ENCODE data around the gene HORMAD2. TPM values are rescaled to one million over a fixed set of nuclear protein-coding genes. Genes with fewer than 3 reads are reported as not detected.
A peak's percentile ranks its signal among the peaks of the same experiment; 100 is the strongest.

HORMAD2 gene
- total RNA-seq, 2 donors from 2014 or later, result 6.9 TPM; not detected in 1

DNA sequence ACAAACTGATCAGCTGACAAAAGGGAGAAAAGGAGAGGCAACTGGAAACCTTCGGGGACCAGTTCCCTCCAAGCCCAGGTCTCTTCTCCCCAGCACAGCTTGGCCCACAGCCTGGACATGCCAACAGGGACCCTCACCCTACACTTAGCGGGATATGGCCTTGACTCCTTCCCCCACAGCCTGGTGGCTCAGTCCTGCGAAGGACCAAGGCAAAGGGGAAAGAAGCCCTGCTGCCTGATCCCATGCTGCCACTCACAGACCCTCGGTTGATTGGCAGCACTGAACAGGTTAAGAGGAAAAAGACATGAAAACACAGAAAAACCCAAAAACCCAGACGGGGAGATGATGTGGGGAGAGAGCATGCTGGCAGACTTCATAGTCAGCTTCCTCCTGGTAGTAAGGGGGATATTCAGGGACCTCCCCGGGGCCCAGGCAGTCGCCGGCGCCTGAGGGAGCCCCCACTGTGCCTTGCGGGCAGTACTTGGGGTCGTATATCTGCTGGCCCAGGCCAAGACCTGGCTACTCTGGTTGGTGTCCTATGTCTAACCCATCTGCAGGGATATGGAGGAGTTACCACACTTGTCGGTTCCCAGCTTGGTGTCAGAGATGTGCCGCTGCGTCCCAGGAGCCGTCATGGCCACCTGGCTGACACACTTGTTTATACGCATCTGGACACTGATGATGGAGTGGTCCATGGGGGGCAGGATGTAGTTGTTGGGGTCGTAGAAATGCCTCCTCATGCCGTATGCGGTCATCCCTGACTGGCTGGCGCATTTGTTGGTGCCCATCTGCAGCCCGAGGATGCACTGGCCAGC is 34.2 kb upstream of the HORMAD2 start:
- Histone ChIP-seq H3K9me3 (no peaks in the 10 kb centered on the region), H3K27ac (no peak overlapping the region), H3K27me3 (replicated peaks; ENCODE audit: insufficient read depth) (no peaks in the 10 kb centered on the region), H3K36me3 (no peaks in the 10 kb centered on the region), H3K4me3 (no peak overlapping the region), H3K4me1 (replicated peaks) (no peaks in the 10 kb centered on the region)
- intact Hi-C loops (cut with DNase I), result no loop called here
- TF ChIP-seq POLR2AphosphoS5 (IDR thresholded peaks at IDR 0.05) (no peak), POLR2A (IDR thresholded peaks at IDR 0.05) (no peak)
- TF ChIP-seq, protein P1, sequence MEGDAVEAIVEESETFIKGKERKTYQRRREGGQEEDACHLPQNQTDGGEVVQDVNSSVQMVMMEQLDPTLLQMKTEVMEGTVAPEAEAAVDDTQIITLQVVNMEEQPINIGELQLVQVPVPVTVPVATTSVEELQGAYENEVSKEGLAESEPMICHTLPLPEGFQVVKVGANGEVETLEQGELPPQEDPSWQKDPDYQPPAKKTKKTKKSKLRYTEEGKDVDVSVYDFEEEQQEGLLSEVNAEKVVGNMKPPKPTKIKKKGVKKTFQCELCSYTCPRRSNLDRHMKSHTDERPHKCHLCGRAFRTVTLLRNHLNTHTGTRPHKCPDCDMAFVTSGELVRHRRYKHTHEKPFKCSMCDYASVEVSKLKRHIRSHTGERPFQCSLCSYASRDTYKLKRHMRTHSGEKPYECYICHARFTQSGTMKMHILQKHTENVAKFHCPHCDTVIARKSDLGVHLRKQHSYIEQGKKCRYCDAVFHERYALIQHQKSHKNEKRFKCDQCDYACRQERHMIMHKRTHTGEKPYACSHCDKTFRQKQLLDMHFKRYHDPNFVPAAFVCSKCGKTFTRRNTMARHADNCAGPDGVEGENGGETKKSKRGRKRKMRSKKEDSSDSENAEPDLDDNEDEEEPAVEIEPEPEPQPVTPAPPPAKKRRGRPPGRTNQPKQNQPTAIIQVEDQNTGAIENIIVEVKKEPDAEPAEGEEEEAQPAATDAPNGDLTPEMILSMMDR (IDR thresholded peaks at IDR 0.05), result no peak
- 94% methylated on average over 21 of the region's 21 CpGs for WGBS
- no peak for DNase-seq (ENCODE audit: low spot score)

GRCh38 chr22:30046716-30047363 is 33.4 kb upstream of the HORMAD2 start:
- DNase-seq (ENCODE audit: low spot score), result no peak
- intact Hi-C loops (cut with DNase I), result no loop called here
- Histone ChIP-seq H3K36me3 (no peaks in the 10 kb centered on the region), H3K4me3 (no peak overlapping the region), H3K4me1 (replicated peaks) (no peaks in the 10 kb centered on the region), H3K9me3 (no peaks in the 10 kb centered on the region), H3K27ac (no peak overlapping the region), H3K27me3 (replicated peaks; ENCODE audit: insufficient read depth) (no peaks in the 10 kb centered on the region)
- 66% methylated on average over 15 of the region's 15 CpGs for WGBS
- TF ChIP-seq POLR2A (IDR thresholded peaks at IDR 0.05) (no peak), POLR2AphosphoS5 (IDR thresholded peaks at IDR 0.05) (no peak)
- TF ChIP-seq, protein P1 (IDR thresholded peaks at IDR 0.05), result no peak

- no peaks in the 10 kb centered on the region for H3K9me3 ChIP-seq
- no peaks in the 10 kb centered on the region for H3K27me3 ChIP-seq (replicated peaks; ENCODE audit: insufficient read depth)
- H3K4me3 ChIP-seq, result no peak overlapping the region
- intact Hi-C loops (cut with DNase I), result no loop called here
- TF ChIP-seq, protein P1 (IDR thresholded peaks at IDR 0.05), result peak in 1 of 4 experiments; percentile 9
- TF ChIP-seq POLR2AphosphoS5 (IDR thresholded peaks at IDR 0.05) (peak; percentile 36), POLR2A (IDR thresholded peaks at IDR 0.05) (no peak)
- H3K4me1 ChIP-seq (replicated peaks), result no peaks in the 10 kb centered on the region
- 36% methylated on average over 3 of the region's 3 CpGs for WGBS
- peak; percentile 36 for DNase-seq (ENCODE audit: low spot score)
- no peak overlapping the region for H3K27ac ChIP-seq
- H3K36me3 ChIP-seq, result no peaks in the 10 kb centered on the region
Observed at GRCh38 chr22:30047364-30047738, 32.9 kb upstream of the HORMAD2 start.

DNA sequence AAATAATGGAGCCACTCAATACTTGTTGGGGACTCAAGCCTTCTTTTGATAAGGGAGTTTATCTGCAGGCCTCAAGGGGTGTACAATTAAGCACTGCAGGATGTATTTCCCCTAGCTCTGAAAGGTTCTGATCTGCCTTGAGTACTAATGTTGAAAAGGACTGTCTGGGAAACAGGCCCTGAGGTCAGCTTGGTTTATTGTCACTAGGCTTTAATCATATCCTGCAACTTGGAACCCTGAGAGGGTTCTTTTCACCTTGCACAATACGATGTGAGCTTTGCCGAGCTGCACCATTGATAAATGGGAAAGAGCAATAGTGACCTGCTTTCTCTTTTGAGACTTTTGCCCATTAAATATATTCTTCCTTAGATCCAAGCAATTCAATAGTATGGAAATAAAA is 31.6 kb upstream of the HORMAD2 start:
- intact Hi-C loops (cut with DNase I), result no loop called here
- WGBS, result 91% methylated on average over 2 of the region's 2 CpGs
- Histone ChIP-seq H3K36me3 (no peaks in the 10 kb centered on the region), H3K27me3 (replicated peaks; ENCODE audit: insufficient read depth) (no peaks in the 10 kb centered on the region), H3K27ac (no peak overlapping the region), H3K4me1 (replicated peaks) (no peaks in the 10 kb centered on the region), H3K9me3 (no peaks in the 10 kb centered on the region), H3K4me3 (no peak overlapping the region)
- no peak for DNase-seq (ENCODE audit: low spot score)
- TF ChIP-seq POLR2A (IDR thresholded peaks at IDR 0.05), result no peak

DNA sequence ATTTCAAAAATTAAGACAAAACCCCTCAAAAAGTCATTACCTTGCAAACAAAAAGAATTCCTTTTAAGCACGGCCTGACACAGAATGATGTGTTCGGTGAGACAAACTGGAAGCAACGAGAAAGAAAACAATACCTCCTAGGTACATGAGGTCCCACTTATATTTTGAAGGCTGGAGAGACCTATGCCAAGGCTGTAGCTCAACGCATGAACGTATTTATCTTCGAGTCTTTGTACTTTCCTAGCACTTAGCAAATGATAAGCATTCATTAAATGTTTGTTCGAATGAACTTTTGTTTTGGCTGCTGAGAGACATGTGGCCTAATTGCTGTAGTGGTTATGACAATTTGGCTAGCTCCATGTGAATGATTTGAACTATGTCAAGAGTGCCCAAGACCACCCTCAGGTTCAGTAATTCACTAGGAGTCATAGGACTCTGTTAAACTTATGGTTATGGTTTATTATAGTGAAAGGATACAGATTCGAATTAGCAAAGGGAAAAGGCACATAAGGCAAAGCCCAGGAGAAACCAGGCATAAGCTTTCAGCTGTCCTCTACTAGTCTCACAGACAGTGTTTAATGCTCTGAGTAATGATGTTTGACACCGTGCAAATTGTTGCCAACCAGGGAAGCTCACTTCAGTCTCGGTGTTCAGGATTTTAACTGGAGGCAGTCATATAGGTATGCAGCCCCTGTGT is 26.0 kb upstream of the HORMAD2 start:
- intact Hi-C loops (cut with DNase I), result no loop called here
- H3K27me3 ChIP-seq (replicated peaks; ENCODE audit: insufficient read depth), result no peaks in the 10 kb centered on the region
- no peak overlapping the region for H3K4me3 ChIP-seq
- TF ChIP-seq, protein P1 (IDR thresholded peaks at IDR 0.05), result no peak
- no peak for TF ChIP-seq POLR2AphosphoS5 (IDR thresholded peaks at IDR 0.05)
- no peak for TF ChIP-seq POLR2A (IDR thresholded peaks at IDR 0.05)
- H3K27ac ChIP-seq, result no peak overlapping the region
- no peaks in the 10 kb centered on the region for H3K36me3 ChIP-seq
- no peaks in the 10 kb centered on the region for H3K4me1 ChIP-seq (replicated peaks)
- H3K9me3 ChIP-seq, result no peaks in the 10 kb centered on the region
- no peak for DNase-seq (ENCODE audit: low spot score)
- 69% methylated on average over 10 of the region's 10 CpGs for WGBS

All from prostate gland (tissue), 2 donors.